ENCODE measurements around the gene NXF2B. TPM values are rescaled to one million over a fixed set of nuclear protein-coding genes. Genes with fewer than 3 reads are reported as not detected.
"Not testable (repeated sequence)": the region's sequence is repeated elsewhere in the genome, so short reads cannot be mapped to it uniquely, and the experiment has no call there.

Gene NXF2B, protein sequence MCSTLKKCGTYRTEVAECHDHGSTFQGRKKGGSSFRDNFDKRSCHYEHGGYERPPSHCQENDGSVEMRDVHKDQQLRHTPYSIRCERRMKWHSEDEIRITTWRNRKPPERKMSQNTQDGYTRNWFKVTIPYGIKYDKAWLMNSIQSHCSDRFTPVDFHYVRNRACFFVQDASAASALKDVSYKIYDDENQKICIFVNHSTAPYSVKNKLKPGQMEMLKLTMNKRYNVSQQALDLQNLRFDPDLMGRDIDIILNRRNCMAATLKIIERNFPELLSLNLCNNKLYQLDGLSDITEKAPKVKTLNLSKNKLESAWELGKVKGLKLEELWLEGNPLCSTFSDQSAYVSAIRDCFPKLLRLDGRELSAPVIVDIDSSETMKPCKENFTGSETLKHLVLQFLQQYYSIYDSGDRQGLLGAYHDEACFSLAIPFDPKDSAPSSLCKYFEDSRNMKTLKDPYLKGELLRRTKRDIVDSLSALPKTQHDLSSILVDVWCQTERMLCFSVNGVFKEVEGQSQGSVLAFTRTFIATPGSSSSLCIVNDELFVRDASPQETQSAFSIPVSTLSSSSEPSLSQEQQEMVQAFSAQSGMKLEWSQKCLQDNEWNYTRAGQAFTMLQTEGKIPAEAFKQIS
- total RNA-seq (0.72 TPM in 1 of 2 replicates, not detected in the other), polyA plus RNA-seq (not detected in 2 replicates)

DNA sequence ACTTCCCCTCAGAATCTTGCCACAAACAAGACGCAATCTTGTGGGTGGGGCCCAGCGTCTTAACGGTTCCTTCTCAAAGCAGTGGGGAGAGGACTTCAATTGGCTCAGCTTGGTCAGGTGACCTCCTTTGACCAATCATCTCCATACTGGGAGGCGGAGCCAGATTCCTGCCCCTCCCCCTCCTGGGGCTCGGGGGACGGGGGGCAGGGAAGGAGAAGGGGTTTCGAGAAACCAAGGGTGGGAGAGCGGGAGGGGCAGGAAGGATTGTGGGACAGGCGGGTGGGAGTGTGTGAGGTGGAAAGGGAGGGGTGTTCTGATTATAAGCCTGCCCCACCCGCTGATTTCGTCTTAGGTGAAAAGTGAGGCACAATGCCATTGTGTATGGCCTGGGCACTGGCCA, at the start of gene NXF2B:
TSS of gene NXF2B (minus strand) at position 101 of the 400 bp plus-strand sequence. CDS start 59,972 bp downstream, outside the sequence.
- not testable (repeated sequence) for H4K20me1 ChIP-seq (ENCODE audit: insufficient read depth, poor library complexity, severe bottlenecking); H3K27me3 ChIP-seq; H3K79me2 ChIP-seq; H3K4me2 ChIP-seq; H3K27ac ChIP-seq; H3K4me1 ChIP-seq (ENCODE audit: insufficient read depth); H2AFZ ChIP-seq; H3K9me2 ChIP-seq (replicated peaks; ENCODE audit: insufficient read depth); DNase-seq (ENCODE audit: low spot score); H3K36me3 ChIP-seq (replicated peaks; ENCODE audit: insufficient read depth, low read depth); H3K9me3 ChIP-seq (ENCODE audit: low read depth); H3K4me3 ChIP-seq
- no CpG with 5 or more reads among the region's 11 CpGs for WGBS (ENCODE audit: low lambda C conversion rate, missing lambda C conversion rate)

DNA sequence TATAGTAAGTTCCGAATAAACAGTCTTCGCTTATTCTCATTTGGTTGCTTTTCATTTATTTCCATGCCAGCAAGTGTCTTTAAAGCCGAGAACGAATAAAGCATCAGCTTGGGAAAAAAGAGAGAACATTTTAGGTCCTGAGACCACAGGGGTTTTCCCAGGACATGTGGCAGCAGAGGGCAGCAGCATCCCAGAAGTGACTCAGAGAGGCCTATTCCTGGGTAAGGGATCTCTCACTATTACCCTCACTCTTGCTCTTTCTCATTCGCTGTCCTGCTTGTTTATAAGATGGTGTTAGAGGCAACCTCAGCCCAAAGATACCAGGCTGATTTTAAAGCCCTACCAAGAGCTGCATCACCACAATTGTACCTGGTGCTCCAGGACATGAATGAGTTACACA, 39.0 kb upstream of the NXF2B start:
- not testable (repeated sequence) for H3K4me2 ChIP-seq; H2AFZ ChIP-seq; H4K20me1 ChIP-seq (ENCODE audit: insufficient read depth, poor library complexity, severe bottlenecking); H3K27ac ChIP-seq; DNase-seq (ENCODE audit: low spot score); H3K9me3 ChIP-seq (ENCODE audit: low read depth); H3K79me2 ChIP-seq; H3K4me1 ChIP-seq (ENCODE audit: insufficient read depth); H3K36me3 ChIP-seq (replicated peaks; ENCODE audit: insufficient read depth, low read depth); H3K9me2 ChIP-seq (replicated peaks; ENCODE audit: insufficient read depth); H3K27me3 ChIP-seq; H3K4me3 ChIP-seq
- 83% methylated on average over 3 of the region's 5 CpGs for WGBS (ENCODE audit: low lambda C conversion rate, missing lambda C conversion rate)

DNA sequence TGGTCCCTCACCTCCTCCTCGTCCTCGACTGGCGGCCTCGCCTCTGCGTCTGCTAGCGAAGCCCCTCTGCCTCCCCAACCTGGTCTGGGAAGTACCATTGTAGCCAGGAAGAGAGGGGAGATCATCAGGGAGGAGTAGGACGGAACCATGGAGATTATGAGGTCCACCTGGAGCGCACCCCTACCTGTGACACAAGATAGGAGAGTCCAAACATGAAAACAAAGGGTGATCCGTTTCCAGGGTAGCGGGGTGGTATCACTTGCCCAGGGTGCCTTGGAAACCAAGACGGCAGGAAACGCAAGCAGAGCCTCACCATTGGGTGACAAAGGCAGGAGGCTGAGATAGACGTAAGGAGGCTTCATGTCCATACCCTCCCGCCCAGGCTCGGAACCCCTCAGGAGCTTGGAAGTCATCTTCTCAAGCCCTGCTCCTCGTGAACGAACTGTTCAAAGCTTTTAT, 32.0 kb upstream of the NXF2B start, which contains the start of gene TCP11X2:
TSS of gene TCP11X2 (minus strand) at position 51 of the 459 bp plus-strand sequence.
- not testable (repeated sequence) for H3K4me2 ChIP-seq; H2AFZ ChIP-seq; H3K79me2 ChIP-seq; H3K36me3 ChIP-seq (replicated peaks; ENCODE audit: insufficient read depth, low read depth); H3K9me3 ChIP-seq (ENCODE audit: low read depth); DNase-seq (ENCODE audit: low spot score); H3K9me2 ChIP-seq (replicated peaks; ENCODE audit: insufficient read depth); H4K20me1 ChIP-seq (ENCODE audit: insufficient read depth, poor library complexity, severe bottlenecking); H3K4me1 ChIP-seq (ENCODE audit: insufficient read depth); H3K4me3 ChIP-seq; H3K27ac ChIP-seq; H3K27me3 ChIP-seq
- WGBS (ENCODE audit: low lambda C conversion rate, missing lambda C conversion rate): 53% methylated on average over 7 of the region's 17 CpGs

DNA sequence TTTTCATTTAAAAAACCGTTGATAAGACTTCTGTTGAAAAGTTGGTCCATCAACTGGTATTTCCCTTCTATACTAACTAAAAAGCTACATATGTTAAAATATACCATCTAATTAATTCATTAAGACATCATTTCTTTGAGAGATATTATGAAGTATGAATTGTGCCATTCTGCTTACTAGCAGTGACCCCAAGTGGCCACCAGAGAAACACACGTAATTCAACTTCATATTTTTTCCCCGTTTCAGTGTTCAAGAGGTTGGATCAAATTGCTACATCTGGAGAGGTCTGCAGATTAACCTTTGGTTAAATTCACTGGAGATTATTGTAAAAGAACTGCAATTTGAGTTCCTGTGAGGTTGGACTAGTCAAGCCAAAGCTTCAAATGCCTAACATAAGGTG, 30.4 kb upstream of the NXF2B start:
- not testable (repeated sequence) for DNase-seq (ENCODE audit: low spot score); H2AFZ ChIP-seq; H3K4me2 ChIP-seq; H3K36me3 ChIP-seq (replicated peaks; ENCODE audit: insufficient read depth, low read depth); H3K27ac ChIP-seq; H3K79me2 ChIP-seq; H3K27me3 ChIP-seq; H3K9me2 ChIP-seq (replicated peaks; ENCODE audit: insufficient read depth); H3K9me3 ChIP-seq (ENCODE audit: low read depth); H4K20me1 ChIP-seq (ENCODE audit: insufficient read depth, poor library complexity, severe bottlenecking); H3K4me3 ChIP-seq; H3K4me1 ChIP-seq (ENCODE audit: insufficient read depth)
- WGBS (ENCODE audit: low lambda C conversion rate, missing lambda C conversion rate): no CpG with 5 or more reads among the region's 3 CpGs

DNA sequence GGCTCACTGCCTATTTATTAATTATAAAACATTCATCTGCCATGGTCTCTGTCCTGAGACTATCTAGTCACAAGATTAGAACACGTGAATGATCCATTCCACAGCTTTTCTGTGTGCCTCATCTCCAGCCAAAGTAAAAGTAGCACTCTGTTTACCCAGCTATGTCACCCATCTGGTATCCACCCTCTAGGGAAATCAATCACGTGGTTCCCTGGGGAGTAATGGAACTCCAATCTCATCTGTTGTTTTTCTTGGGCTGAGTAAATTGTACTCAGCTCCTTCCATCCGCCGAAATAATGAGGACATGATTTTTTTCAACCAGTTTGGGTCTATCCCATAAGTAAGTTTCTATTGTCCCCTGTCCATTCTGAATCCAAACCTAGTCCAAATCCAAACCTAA, 18.8 kb upstream of the NXF2B start:
- H4K20me1 ChIP-seq (ENCODE audit: insufficient read depth, poor library complexity, severe bottlenecking); H3K9me3 ChIP-seq (ENCODE audit: low read depth); H2AFZ ChIP-seq; H3K4me3 ChIP-seq; H3K4me1 ChIP-seq (ENCODE audit: insufficient read depth); H3K36me3 ChIP-seq (replicated peaks; ENCODE audit: insufficient read depth, low read depth); DNase-seq (ENCODE audit: low spot score); H3K27ac ChIP-seq; H3K9me2 ChIP-seq (replicated peaks; ENCODE audit: insufficient read depth); H3K79me2 ChIP-seq; H3K4me2 ChIP-seq; H3K27me3 ChIP-seq: not testable (repeated sequence)
- no CpG with 5 or more reads among the region's 4 CpGs for WGBS (ENCODE audit: low lambda C conversion rate, missing lambda C conversion rate)

DNA sequence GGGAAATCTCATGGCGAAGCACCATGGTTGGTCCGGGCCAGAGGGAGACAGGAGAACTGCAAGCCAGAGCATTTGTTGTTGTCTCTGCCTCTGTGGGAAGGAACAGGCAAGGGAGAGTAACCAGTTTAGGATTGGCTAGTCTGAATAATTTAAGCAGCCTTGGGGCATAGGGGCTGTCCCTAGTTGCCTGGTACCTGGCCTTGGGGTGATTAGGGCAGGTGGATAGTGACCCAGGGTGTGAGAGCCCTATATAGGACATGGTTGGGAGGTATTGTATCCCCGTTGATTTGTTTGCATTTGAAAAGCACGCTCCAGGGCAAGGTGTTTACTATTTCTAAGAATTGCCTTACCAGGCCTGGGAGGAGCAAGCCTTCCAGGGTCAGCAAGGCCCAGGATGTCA, 25.3 kb downstream of the NXF2B start:
- H4K20me1 ChIP-seq (ENCODE audit: insufficient read depth, poor library complexity, severe bottlenecking); H3K79me2 ChIP-seq; H3K36me3 ChIP-seq (replicated peaks; ENCODE audit: insufficient read depth, low read depth); H2AFZ ChIP-seq; H3K9me2 ChIP-seq (replicated peaks; ENCODE audit: insufficient read depth); H3K4me1 ChIP-seq (ENCODE audit: insufficient read depth); H3K4me2 ChIP-seq; H3K9me3 ChIP-seq (ENCODE audit: low read depth); H3K4me3 ChIP-seq; H3K27ac ChIP-seq; H3K27me3 ChIP-seq; DNase-seq (ENCODE audit: low spot score): not testable (repeated sequence)
- WGBS (ENCODE audit: low lambda C conversion rate, missing lambda C conversion rate): no CpG with 5 or more reads among the region's 4 CpGs

Data from hepatocyte (in vitro differentiated cells).